ENCODE data around the gene EIF1. TPM values are rescaled to one million over a fixed set of nuclear protein-coding genes. Genes with fewer than 3 reads are reported as not detected.

Gene EIF1
- total RNA-seq, 2 donors from 2014 or later, result 899 to 1,106 TPM

DNA sequence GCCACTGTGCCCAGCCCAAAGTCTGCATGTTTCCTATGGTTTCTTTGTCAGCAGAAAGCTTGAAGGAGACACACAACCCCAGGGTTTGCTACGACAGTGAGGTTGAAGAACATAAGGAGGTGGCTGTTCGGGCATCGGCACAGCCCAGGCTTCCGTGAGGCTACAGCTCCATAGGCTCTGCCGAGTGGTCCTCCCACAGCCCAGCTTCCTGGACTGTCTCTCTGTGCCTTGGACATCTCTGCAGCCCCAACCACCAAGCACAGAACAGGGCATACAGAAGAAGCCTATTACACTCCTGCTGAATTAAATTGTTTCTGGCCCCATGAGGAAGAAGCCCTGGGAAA lies 49.0 kb downstream of the EIF1 start:
- no peak for DNase-seq (ENCODE audit: low spot score in 2 of 2)
- ATAC-seq, result peak; percentile 2 to 27
- H3K36me3 Mint-ChIP-seq, result no peaks in the 10 kb centered on the region
- no peak overlapping the region for H3K27ac Mint-ChIP-seq
- H3K9me3 Mint-ChIP-seq, result no peaks in the 10 kb centered on the region

DNA sequence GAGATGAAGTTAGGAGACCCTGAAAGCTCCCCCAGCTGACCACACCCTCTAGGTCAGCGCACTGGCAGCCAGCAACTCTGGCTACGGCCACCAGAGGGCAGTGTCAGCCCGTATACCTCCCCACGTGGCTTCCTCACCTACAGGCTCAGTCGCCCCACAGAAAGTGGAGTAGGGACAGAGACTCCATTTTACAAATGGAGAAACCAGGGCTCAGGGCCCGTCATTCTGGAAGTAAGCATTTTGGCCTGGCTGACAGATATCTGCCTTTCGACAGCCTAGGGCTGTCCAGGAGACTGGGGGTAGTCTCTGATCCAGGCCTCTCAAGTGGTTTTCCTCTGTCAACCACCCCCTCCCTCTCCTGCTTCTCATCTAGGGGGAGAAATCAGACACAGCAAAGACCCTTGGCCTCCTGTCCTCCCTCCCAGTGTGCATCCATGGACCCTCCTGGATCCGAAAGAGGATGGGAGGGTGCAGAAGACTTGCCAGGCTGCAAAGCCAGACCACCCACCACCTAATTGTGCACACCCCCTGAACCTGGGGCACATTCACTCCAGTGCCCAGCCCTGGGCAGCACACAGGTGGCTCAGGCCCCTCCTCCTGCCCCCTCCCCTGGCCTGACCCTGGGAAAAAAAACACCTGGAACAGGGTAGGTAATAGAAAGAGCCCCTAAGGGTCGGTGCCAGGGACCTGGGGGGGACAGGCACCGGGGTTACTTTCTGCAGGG lies 49.6 kb downstream of the EIF1 start:
- peak overlapping the region in 1 of 2 donors; percentile 85 for H3K27ac Mint-ChIP-seq
- no peaks in the 10 kb centered on the region for H3K9me3 Mint-ChIP-seq
- DNase-seq (ENCODE audit: low spot score in 2 of 2) (peak; percentile 82), ATAC-seq (peak; percentile 94 to 96)
- H3K36me3 Mint-ChIP-seq, result no peaks in the 10 kb centered on the region

GRCh38 chr17:41738801-41739112 lies 50.1 kb downstream of the EIF1 start:
- Mint-ChIP-seq H3K36me3 (no peaks in the 10 kb centered on the region), H3K27ac (peak overlapping the region in 1 of 2 donors; percentile 85), H3K9me3 (no peaks in the 10 kb centered on the region)
- ATAC-seq (no peak), DNase-seq (ENCODE audit: low spot score in 2 of 2) (no peak)

DNA sequence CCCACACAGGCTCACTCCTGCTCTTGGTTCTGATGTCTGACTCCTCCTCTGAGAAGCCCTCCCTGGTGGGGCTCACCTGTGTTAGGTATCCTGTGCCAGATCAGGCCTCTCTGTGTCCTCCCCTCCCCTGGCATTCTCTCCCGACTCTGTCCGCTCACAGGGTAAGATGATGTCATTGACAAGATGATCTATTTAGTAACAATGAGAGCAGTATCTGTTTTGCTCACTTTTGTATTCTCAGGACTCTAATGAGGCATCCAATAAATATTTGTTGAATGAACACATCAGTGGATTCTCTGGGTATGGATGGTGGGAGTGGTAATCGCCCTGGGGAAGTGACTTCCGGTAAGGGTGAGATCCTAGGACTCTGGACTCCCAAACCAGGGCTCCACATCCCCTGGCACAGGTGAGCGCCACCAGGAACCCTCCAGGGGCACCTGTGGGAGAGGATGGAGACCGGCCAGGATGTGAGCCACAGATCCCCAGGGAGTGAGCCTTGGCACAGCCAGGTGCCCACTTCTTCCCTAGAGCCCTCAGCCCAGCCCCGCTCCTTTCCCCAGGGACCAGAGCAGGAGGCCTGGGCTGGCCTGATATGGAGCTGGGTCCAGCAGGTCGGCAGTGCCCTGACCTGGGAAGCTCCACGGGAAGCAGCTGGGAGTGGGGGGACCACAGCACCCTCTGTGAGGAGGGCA lies 51.1 kb downstream of the EIF1 start:
- DNase-seq (ENCODE audit: low spot score in 2 of 2), result no peak
- Mint-ChIP-seq H3K36me3 (no peaks in the 10 kb centered on the region), H3K9me3 (no peaks in the 10 kb centered on the region), H3K27ac (no peak overlapping the region)
- ATAC-seq, result no peak

DNA sequence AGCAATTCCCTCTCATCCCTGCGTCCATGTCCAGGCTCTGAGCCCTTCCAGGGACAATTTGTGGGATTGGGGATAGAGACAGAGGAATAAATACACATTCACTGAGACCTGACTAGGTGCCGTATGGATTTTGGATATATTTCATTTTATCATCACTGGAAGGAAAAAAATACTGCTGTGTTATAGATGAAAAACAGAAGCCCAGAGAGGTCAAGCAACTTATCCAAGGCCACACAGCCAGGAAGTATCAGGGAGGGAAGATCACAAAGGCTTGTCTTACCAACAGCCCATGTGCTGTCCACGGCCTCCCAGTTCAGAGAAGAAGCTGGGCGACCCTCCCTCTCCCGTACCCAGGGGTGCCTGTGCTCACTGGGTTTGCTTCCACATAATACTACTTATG lies 51.8 kb downstream of the EIF1 start:
- ATAC-seq (no peak), DNase-seq (ENCODE audit: low spot score in 2 of 2) (no peak)
- H3K9me3 Mint-ChIP-seq, result no peaks in the 10 kb centered on the region
- no peak overlapping the region for H3K27ac Mint-ChIP-seq
- H3K36me3 Mint-ChIP-seq, result no peaks in the 10 kb centered on the region

GRCh38 chr17:41741709-41742108 lies 53.0 kb downstream of the EIF1 start:
- H3K27ac Mint-ChIP-seq, result no peak overlapping the region
- DNase-seq (ENCODE audit: low spot score in 2 of 2) (no peak), ATAC-seq (no peak)
- no peaks in the 10 kb centered on the region for H3K9me3 Mint-ChIP-seq
- H3K36me3 Mint-ChIP-seq, result no peaks in the 10 kb centered on the region

Other genes with a start within 250 kb of the EIF1 start
- not detected for gene KRT38, start 247.9 kb upstream of the EIF1 start, total RNA-seq
- not detected for gene KRT32, start 221.5 kb upstream of the EIF1 start, total RNA-seq
- gene KRT35, start 207.7 kb upstream of the EIF1 start, total RNA-seq, result not detected
- not detected for gene KRT36, start 199.0 kb upstream of the EIF1 start, total RNA-seq
- gene KRT13, start 183.3 kb upstream of the EIF1 start, total RNA-seq, result not detected
- gene KRT15, start 170.0 kb upstream of the EIF1 start, total RNA-seq, result not detected
- not detected for gene KRT19, start 160.6 kb upstream of the EIF1 start, total RNA-seq
- not detected for gene KRT9, start 116.8 kb upstream of the EIF1 start, total RNA-seq
- not detected for gene KRT14, start 102.0 kb upstream of the EIF1 start, total RNA-seq
- gene KRT16, start 76.1 kb upstream of the EIF1 start, total RNA-seq, result not detected
- gene KRT17, start 64.3 kb upstream of the EIF1 start, total RNA-seq, result under 1 TPM in 1 of 2 donors, not detected in 1; 0.50 TPM
- not detected for gene GAST, start 23.4 kb downstream of the EIF1 start, total RNA-seq
- gene HAP1, start 45.8 kb downstream of the EIF1 start, total RNA-seq, result not detected
- under 1 TPM; 0.39 to 0.72 TPM for gene JUP, start 97.8 kb downstream of the EIF1 start, total RNA-seq
- gene P3H4, start 123.1 kb downstream of the EIF1 start, total RNA-seq, result 1 to 10 TPM; 1.1 to 1.8 TPM
- under 1 TPM in 1 of 2 donors, not detected in 1; 0.47 TPM for gene FKBP10, start 124.1 kb downstream of the EIF1 start, total RNA-seq
- gene NT5C3B, start 147.3 kb downstream of the EIF1 start, total RNA-seq, result 10 to 100 TPM; 52.4 to 62.1 TPM
- under 1 TPM; 0.12 to 0.14 TPM for gene KLHL10, start 148.9 kb downstream of the EIF1 start, total RNA-seq
- gene KLHL11, start 176.5 kb downstream of the EIF1 start, total RNA-seq, result 10 to 100 TPM; 14.1 to 29.3 TPM
- 100 to 1,000 TPM; 140 to 187 TPM for gene ACLY, start 230.1 kb downstream of the EIF1 start, total RNA-seq
- 1 to 10 TPM; 1.2 to 2.0 TPM for gene ODAD4, start 241.7 kb downstream of the EIF1 start, total RNA-seq

All from activated naive CD4-positive, alpha-beta T cell treated with anti-CD3 and anti-CD28 coated beads, Interleukin-2, amount 50 U/mL, for 72 hours (primary cell).